CD4-positive, alpha-beta T cell treated with Interleukin-6 for 4 hours (primary cell): Measurements from ENCODE around the gene SCGB1C2.
"Not testable (repeated sequence)": the region's sequence is repeated elsewhere in the genome, so short reads cannot be mapped to it uniquely, and the experiment has no call there.

Source experiments
- DNase-seq: peaks from one replicate; pipeline ENCODE4 v3.0.0-alpha.2; 2020; ENCODE audit warnings: mixed read lengths

Gene SCGB1C2

DNA sequence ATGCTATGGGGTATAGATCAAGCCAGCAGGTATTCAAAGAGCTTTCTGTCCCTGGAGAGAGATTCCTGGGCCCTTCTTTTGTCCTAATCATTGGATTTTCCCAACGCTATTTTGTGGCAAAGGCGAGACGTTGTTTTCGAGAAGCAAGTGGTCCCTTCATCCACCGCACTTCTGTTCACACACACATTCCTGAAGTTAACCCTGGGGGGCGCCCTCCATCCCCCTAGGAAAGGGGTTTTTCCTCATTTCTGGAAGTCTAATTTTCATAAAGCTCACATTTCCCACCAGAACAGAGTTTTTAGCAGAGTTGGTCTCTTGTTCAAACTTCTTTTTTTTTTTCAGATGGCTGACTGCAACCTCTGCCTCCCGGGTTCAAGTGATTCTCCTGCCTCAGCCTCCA, 11.9 kb downstream of the SCGB1C2 start:
- no peak for DNase-seq

DNA sequence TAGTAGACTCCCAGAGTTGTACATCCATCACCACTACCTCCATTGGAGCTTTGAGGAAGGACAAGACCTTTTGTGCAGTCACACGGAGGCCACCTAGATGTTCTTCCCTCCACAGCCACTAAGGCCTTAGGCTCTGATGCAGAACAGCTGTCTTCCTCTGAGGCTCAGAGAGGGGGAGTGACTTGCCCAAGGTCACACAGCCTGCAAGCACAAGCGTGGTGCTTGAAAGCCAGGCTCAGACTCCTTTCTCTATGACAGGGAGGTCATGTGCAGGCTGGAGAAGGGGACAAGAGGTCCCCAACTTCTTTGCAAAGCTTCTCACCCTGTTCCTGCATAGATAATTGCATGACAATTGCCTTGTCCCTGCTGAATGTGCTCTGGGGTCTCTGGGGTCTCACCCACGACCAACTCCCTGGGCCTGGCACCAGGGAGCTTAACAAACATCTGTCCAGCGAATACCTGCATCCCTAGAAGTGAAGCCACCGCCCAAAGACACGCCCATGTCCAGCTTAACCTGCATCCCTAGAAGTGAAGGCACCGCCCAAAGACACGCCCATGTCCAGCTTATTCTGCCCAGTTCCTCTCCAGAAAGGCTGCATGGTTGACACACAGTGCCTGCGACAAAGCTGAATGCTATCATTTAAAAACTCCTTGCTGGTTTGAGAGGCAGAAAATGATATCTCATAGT, 12.7 kb downstream of the SCGB1C2 start:
- no peak for DNase-seq

DNA sequence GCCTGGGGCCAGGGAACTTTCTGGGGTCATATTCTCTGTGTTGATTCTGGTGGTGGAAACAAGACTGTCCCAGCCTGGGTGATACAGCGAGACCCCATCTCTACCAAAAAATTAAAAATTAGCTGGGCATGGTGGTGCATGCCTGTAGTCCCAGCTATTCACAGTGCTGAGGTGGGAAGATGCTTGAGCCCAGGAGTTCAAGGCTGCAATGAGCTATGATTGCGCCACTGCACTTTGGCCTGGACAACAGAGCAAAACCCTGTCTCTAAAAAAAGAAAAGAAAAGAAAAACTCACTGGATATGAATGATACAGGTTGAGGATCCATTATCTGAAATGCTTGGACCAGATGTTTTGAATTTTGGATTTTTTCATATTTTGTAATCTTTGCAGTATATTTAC, 13.6 kb downstream of the SCGB1C2 start:
- no peak for DNase-seq

- DNase-seq: no peak
Measured at GRCh38 chr17:151886-152859, 14.8 kb downstream of the SCGB1C2 start.

GRCh38 chr17:152860-153420, 15.6 kb downstream of the SCGB1C2 start:
- no peak for DNase-seq

- DNase-seq: no peak
Measured at GRCh38 chr17:153851-154250, 16.5 kb downstream of the SCGB1C2 start.

DNA sequence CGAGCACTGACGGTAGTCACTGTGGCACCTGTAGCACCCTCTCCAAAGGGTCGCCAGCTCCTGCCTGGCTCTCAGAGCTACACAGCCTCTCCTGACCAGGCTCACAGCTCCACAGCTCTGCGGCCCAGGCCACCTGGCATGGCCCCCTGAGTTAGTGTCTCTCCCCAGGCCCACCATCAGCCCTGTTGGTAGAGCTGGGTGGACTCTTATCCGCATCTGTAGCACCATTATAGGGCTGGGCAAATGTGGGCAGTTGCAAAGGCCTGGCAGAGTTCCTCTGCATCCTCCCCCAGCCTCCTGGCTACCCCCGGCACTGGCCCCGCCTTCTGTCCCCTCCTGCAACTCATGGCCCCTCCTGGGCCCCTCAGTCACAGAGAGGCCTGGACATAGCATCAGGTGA, 18.2 kb downstream of the SCGB1C2 start:
- DNase-seq: no peak

- no peak for DNase-seq
Measured at GRCh38 chr17:156094-156621, 18.8 kb downstream of the SCGB1C2 start.

DNA sequence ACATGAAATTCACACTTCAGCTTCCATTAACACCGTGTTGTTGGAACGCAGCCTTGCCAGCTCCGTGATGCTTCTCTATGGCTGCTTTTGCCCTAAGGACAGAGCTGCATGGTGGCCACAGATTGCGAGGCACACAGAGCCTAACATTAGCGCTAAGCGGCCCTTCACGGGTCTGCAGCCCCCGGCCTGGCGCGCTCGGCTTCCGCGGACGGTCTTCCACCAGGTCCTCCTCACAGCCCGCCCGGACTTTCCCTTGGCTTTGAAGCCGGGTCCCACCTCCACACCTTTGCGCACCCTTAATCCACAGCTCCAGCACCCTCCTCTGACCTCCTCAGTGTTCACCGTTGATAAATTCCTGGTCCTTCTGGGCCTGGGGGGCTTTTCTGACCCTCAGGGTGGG, 19.6 kb downstream of the SCGB1C2 start:
- no peak for DNase-seq

GRCh38 chr17:157901-158300, 20.5 kb downstream of the SCGB1C2 start:
- DNase-seq: no peak

GRCh38 chr17:158379-158778, 21.0 kb downstream of the SCGB1C2 start:
- DNase-seq: no peak

DNA sequence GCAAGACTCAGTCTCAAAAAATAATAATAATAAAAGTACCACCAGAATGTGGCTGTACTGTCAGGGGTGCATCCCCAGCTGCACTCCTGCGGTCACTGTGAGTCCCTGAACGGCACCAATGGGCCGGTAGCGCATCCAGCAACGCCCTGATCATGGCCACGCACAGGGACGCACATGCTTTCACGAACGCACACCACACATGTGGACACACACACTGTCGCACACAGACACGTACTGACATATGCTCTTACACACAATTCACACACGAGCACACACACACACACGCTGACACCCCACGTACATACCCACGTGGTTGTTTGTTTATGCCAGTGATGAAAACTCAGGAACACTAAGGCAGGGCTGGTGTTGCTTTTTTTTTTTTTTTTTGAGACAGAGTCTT, 22.2 kb downstream of the SCGB1C2 start:
- DNase-seq: no peak

GRCh38 chr17:160336-160735, 23.0 kb downstream of the SCGB1C2 start:
- DNase-seq: no peak

- DNase-seq: no peak
Measured at GRCh38 chr17:161481-161880, 24.1 kb downstream of the SCGB1C2 start.

DNA sequence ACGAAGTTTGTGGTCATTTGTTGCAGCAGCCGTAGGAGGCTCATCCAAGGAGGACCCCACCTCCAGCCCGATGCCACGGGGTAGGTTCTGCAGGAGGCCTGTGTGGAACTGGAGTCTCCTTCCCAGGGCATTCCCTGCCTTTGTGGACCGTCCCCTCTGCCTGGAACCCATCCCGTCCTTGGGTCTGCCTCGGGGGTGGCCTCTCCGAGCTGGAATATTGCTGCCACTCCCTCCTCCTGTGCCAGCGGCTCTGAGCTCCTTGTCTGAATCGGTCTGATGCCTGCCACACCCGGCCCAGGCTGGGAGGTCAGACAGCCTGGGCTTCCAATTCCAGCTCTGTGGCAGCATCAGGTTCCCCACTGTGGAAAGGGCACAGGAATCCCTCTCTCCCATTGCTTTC, 25.3 kb downstream of the SCGB1C2 start:
- no peak for DNase-seq

DNA sequence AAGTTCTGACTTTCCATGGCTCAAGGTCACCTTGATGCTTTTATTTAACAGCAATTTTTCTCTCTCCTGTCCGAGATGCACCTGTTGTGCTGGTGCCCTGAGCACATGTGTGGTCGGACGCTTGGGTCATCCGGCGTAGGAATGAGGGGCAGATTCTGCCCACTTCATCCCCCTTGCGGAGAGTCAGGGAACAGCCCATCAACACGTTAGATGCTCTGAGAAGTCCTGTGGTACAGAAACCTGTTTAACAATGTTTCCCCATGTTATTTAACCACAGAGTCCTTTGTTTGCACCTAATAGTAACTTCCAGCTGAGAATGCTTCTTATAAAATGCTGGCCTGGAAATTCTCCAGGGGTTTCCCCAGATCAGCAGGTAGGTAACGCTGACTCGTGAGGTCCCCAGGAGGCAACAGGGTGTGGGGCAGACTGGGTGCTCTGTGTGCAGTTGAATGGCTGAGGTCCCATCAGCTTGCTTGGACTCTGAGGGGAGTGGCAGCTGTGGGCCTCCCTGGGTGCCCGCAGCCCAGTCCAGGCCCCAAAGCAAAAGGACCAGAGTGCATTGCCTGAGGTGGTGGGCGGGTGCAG, 26.2 kb downstream of the SCGB1C2 start:
- no peak for DNase-seq

DNA sequence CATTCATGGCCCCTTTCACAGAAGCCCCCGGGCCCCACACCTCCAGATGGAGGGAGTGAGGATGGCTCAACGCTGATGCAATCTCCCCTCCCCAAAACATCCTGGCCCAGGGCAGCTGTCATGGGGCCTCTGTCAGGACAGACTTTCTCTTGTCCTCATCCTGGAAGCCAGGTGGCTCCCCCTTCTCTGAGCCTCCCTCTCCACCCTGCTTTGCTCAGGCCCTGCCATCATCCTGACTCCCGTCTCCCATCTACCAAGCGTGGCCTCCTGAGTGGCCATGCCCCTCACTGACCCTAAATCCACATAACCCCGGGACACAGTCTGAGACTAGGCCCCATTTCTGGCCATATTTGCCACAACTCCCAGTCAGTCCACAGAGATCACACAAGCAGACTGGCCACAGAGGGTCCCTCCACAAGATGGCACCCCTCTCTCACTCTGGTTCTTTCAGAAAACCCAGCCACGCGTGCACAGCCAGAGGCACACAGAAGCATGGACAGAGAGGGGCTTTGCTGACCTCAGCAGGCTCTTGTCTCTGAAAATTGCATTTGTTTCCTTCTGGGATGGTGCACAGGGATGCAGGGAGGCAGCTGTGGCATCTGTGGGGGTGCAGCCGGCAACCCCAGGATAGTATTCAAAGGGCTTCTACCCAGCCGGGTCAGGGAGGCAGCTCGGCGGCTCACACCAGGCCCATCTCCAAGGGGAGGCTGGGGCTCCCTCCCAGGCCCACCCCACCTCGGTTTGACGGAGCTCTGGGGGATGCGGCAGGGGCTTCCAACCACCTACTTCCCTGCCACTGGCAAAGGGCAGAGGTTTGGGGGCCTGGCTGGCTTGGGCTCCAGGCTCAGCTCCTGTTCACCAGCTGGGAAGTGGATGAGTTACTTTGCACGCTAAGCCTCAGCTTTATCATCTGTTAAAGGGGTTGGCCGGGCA, 27.2 kb downstream of the SCGB1C2 start:
- peak; percentile 46 for DNase-seq

DNA sequence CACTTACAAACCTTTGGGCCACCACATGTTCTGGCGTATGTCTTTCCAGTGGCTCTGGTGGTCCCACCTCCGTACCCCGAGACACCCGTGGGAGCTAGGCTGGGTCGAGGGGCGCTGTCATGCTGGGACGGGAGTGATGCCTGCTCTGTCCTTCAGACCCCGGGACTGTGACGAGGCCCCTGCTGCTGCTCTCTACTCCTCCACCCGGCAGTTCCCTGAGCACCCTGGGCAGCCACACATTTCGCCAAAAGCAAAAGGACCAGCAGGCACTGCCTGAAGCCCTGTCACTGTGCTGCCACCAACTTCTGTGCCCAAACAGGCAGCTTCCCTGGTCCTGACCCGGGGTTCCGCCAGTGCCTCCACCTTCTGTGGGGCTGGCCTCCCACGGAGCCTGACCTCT, 28.6 kb downstream of the SCGB1C2 start:
- no peak for DNase-seq

GRCh38 chr17:168614-169013, 31.2 kb downstream of the SCGB1C2 start:
- not testable (repeated sequence) for DNase-seq

DNA sequence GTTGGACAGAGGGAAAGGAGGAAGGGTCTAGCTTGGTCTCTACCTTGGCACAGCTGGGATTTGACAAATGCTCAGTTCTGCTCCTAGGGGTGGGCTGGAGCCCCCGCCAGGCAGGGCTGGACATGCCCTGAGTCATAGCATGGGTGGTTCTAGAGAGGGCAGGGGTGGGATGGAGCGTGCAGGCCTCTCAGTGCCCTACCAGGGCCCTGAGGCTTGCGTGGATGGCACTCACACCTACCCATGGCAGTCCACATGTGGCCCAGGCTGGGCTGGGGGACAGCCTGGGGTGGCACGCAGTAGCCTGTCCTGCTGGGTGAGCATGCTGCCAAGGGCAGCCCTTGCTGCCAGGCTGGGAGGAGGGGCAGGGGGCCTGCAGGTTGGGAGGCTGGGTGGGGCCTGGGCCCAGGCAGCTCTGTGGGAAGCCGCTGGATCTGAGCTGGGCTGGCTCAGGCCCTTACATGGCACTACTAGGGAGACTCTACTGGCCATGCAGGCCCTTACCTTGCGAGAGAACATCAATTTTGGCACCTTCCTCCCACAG, 32.8 kb downstream of the SCGB1C2 start:
- no peak for DNase-seq

DNA sequence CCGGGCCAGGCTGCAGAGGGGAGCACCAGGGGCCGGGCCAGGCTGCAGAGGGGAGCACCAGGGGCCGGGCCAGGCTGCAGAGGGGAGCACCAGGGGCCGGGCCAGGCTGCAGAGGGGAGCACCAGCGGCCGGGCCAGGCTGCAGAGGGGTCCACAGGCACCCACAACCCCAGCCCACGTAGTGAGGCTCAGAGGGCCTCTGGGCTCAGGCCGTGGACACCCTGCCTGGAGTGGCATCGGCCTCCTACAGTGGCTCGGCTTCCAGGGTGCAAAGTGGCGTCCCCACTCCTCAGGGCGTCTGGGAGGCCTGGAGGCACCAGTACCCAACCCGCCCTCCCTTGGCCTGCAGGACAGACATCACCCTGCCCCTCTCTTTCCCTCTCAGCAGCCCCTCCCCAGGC, 34.5 kb downstream of the SCGB1C2 start:
- DNase-seq: no peak

DNA sequence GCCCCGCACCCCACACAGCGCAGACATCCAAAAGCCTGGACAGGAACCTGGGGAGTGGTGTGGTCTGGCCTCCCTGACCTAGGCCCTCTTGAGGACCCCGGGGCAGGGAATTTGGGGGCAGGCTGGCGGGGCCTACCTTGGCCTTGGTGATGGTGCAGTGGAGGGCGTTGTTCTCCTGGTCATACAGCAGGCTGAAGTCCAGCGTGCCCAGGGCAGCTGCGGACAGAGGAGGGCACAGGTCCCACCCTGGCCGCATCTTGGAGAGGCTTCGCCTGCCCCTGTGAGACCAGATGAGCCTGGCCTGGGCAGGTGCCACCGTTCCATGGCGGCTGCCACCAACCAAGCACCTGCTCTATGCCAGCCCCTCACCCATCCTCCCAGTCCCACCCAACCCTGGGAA, 35.0 kb downstream of the SCGB1C2 start:
- DNase-seq: no peak
